Erythroblast (primary cell): Measurements from ENCODE around the gene ZBTB17.

Experiments
- DNase-seq, 2 experiments: peaks; one replicate each; lab custom pipeline; 2025; lab: John Stamatoyannopoulos, UW
- GATA1 ChIP-seq: IDR thresholded peaks from 2 replicates; pipeline ENCODE4 v1.6.1; 2011; ENCODE audit warnings: low read depth, mild to moderate bottlenecking, control low read depth, low read length, moderate library complexity
- POLR2A ChIP-seq: IDR thresholded peaks from 2 replicates; pipeline ENCODE4 v1.6.1; 2011; ENCODE audit warnings: mild to moderate bottlenecking, low read length

Gene ZBTB17

GRCh38 chr1:15946571-15947381, 29.1 kb downstream of the ZBTB17 start:
- no peak for DNase-seq
- TF ChIP-seq POLR2A: no peak

GRCh38 chr1:15945832-15946448, 30.0 kb downstream of the ZBTB17 start:
- DNase-seq: no peak
- no peak for TF ChIP-seq POLR2A

GRCh38 chr1:15945011-15945831, 30.7 kb downstream of the ZBTB17 start:
- no peak for TF ChIP-seq POLR2A
- no peak for TF ChIP-seq GATA1
- no peak for DNase-seq

GRCh38 chr1:15944308-15945010, 31.4 kb downstream of the ZBTB17 start:
- DNase-seq: no peak
- TF ChIP-seq GATA1: no peak
- no peak for TF ChIP-seq POLR2A

GRCh38 chr1:15943992-15944307, 32.0 kb downstream of the ZBTB17 start:
- TF ChIP-seq GATA1: no peak
- no peak for TF ChIP-seq POLR2A
- DNase-seq: no peak

GRCh38 chr1:15943328-15943991, 32.4 kb downstream of the ZBTB17 start:
- DNase-seq: no peak
- TF ChIP-seq GATA1: no peak
- no peak for TF ChIP-seq POLR2A

- no peak for TF ChIP-seq GATA1
- TF ChIP-seq POLR2A: no peak
- DNase-seq: no peak
Observed at GRCh38 chr1:15942661-15943327, 33.1 kb downstream of the ZBTB17 start.

- no peak for DNase-seq
- TF ChIP-seq POLR2A (no peak), GATA1 (no peak)
Observed at GRCh38 chr1:15941899-15942660, 33.8 kb downstream of the ZBTB17 start.

- TF ChIP-seq GATA1 (no peak), POLR2A (no peak)
- DNase-seq: no peak
Observed at GRCh38 chr1:15941044-15941840, 34.7 kb downstream of the ZBTB17 start.

GRCh38 chr1:15940110-15941043, 35.5 kb downstream of the ZBTB17 start:
- DNase-seq: no peak
- TF ChIP-seq GATA1 (no peak), POLR2A (no peak)
